ENCODE data around the gene SLC35F4. TPM values are rescaled to one million over a fixed set of nuclear protein-coding genes. Genes with fewer than 3 reads are reported as not detected.

The SLC35F4 gene
- polyA plus RNA-seq, 1 donor = 0.09 TPM

GRCh38 chr14:57848786-57849185 is 17.1 kb downstream of the SLC35F4 start:
- 80% methylated on average over 1 of the region's 3 CpGs for WGBS (ENCODE audit: insufficient coverage, low lambda C conversion rate)
- Histone ChIP-seq H3K27ac (ENCODE audit: low read length) (no peak overlapping the region), H3K4me3 (ENCODE audit: low read length) (no peak overlapping the region), H3K9me3 (ENCODE audit: control insufficient read depth, low read depth, low read length) (no peaks in the 10 kb centered on the region), H3K36me3 (ENCODE audit: control insufficient read depth, insufficient read depth, low read length) (no peaks in the 10 kb centered on the region), H3K4me1 (ENCODE audit: control insufficient read depth, insufficient read depth, low read length) (no peaks in the 10 kb centered on the region), H3K27me3 (ENCODE audit: control insufficient read depth, insufficient read depth, low read length) (no peaks in the 10 kb centered on the region)
- no peak for DNase-seq

DNA sequence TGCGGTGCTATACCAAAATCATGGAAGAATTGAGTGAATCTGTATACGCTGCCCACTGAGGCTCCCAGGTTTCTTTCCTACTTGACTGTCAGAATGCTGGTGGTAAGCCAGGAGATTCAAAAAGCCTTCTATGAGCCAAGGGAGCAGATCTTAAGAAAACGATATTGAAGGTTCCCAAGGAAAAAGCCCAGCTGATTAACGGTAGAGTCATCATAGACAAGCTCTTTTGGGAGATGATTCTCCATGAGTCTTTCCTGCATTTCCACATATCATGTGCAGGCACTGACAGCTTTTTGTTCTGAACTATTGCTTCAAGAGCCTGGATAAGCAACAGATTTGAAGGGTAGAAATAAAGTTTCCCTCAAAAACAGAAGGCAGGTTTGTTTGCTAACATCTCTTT is 17.5 kb downstream of the SLC35F4 start:
- peaks cover under 1% of the 10 kb centered on the region for H3K27me3 ChIP-seq (ENCODE audit: control insufficient read depth, insufficient read depth, low read length)
- no peak overlapping the region for H3K4me3 ChIP-seq (ENCODE audit: low read length)
- DNase-seq = no peak
- H3K36me3 ChIP-seq (ENCODE audit: control insufficient read depth, insufficient read depth, low read length) = no peaks in the 10 kb centered on the region
- H3K27ac ChIP-seq (ENCODE audit: low read length) = no peak overlapping the region
- no peaks in the 10 kb centered on the region for H3K9me3 ChIP-seq (ENCODE audit: control insufficient read depth, low read depth, low read length)
- 57% methylated on average over 1 of the region's 4 CpGs for WGBS (ENCODE audit: insufficient coverage, low lambda C conversion rate)
- H3K4me1 ChIP-seq (ENCODE audit: control insufficient read depth, insufficient read depth, low read length) = no peaks in the 10 kb centered on the region

GRCh38 chr14:57847706-57848105 is 18.2 kb downstream of the SLC35F4 start:
- H3K27ac ChIP-seq (ENCODE audit: low read length) = no peak overlapping the region
- H3K36me3 ChIP-seq (ENCODE audit: control insufficient read depth, insufficient read depth, low read length) = no peaks in the 10 kb centered on the region
- peaks cover 3% of the 10 kb centered on the region for H3K27me3 ChIP-seq (ENCODE audit: control insufficient read depth, insufficient read depth, low read length)
- no peaks in the 10 kb centered on the region for H3K9me3 ChIP-seq (ENCODE audit: control insufficient read depth, low read depth, low read length)
- no peak for DNase-seq
- H3K4me3 ChIP-seq (ENCODE audit: low read length) = no peak overlapping the region
- 100% methylated on average over 1 of the region's 2 CpGs for whole genome bisulfite sequencing (ENCODE audit: insufficient coverage, low lambda C conversion rate)
- H3K4me1 ChIP-seq (ENCODE audit: control insufficient read depth, insufficient read depth, low read length) = no peaks in the 10 kb centered on the region

DNA sequence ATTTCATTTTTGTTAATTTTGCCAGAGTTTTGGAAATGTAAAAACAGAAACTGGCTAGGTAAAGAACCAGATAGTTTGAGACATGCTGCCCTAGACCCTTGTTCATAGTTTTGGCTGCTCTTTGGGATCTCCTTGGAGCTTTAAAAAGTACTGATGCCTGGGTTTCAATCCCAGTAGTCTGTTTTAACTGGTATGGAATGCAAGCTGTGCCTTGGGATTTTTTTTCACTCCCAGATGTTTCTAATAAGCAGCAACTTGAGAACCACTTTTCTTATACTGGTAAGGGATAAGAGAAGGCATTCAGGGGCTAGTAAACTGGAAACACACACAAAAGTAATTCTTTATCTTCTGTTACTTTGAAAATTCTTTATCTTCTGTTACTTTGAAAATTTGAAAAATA is 18.8 kb downstream of the SLC35F4 start:
- Histone ChIP-seq H3K4me3 (ENCODE audit: low read length) (no peak overlapping the region), H3K4me1 (ENCODE audit: control insufficient read depth, insufficient read depth, low read length) (no peaks in the 10 kb centered on the region), H3K36me3 (ENCODE audit: control insufficient read depth, insufficient read depth, low read length) (no peaks in the 10 kb centered on the region), H3K27ac (ENCODE audit: low read length) (no peak overlapping the region), H3K27me3 (ENCODE audit: control insufficient read depth, insufficient read depth, low read length) (peaks cover 3% of the 10 kb centered on the region), H3K9me3 (ENCODE audit: control insufficient read depth, low read depth, low read length) (no peaks in the 10 kb centered on the region)
- DNase-seq = no peak

- H3K27ac ChIP-seq (ENCODE audit: low read length) = no peak overlapping the region
Measured at GRCh38 chr14:57846596-57846995, 19.3 kb downstream of the SLC35F4 start.

GRCh38 chr14:57845802-57846531 is 19.9 kb downstream of the SLC35F4 start:
- H3K4me3 ChIP-seq (ENCODE audit: low read length) = no peak overlapping the region
- H3K9me3 ChIP-seq (ENCODE audit: control insufficient read depth, low read depth, low read length) = no peaks in the 10 kb centered on the region
- H3K27me3 ChIP-seq (ENCODE audit: control insufficient read depth, insufficient read depth, low read length) = peaks cover 3% of the 10 kb centered on the region
- no peaks in the 10 kb centered on the region for H3K4me1 ChIP-seq (ENCODE audit: control insufficient read depth, insufficient read depth, low read length)
- no peaks in the 10 kb centered on the region for H3K36me3 ChIP-seq (ENCODE audit: control insufficient read depth, insufficient read depth, low read length)
- H3K27ac ChIP-seq (ENCODE audit: low read length) = no peak overlapping the region
- WGBS (ENCODE audit: insufficient coverage, low lambda C conversion rate) = no CpG with 5 or more reads among the region's 3 CpGs
- no peak for DNase-seq

More at GRCh38 chr14:57846596-57846995, 19.3 kb downstream of the SLC35F4 start:
- no peaks in the 10 kb centered on the region for H3K9me3 ChIP-seq (ENCODE audit: control insufficient read depth, low read depth, low read length)
- no peaks in the 10 kb centered on the region for H3K36me3 ChIP-seq (ENCODE audit: control insufficient read depth, insufficient read depth, low read length)
- H3K27me3 ChIP-seq (ENCODE audit: control insufficient read depth, insufficient read depth, low read length) = peaks cover 3% of the 10 kb centered on the region
- no peak for DNase-seq
- WGBS (ENCODE audit: insufficient coverage, low lambda C conversion rate) = no CpG with 5 or more reads among the region's 2 CpGs
- no peaks in the 10 kb centered on the region for H3K4me1 ChIP-seq (ENCODE audit: control insufficient read depth, insufficient read depth, low read length)
- no peak overlapping the region for H3K4me3 ChIP-seq (ENCODE audit: low read length)

DNA sequence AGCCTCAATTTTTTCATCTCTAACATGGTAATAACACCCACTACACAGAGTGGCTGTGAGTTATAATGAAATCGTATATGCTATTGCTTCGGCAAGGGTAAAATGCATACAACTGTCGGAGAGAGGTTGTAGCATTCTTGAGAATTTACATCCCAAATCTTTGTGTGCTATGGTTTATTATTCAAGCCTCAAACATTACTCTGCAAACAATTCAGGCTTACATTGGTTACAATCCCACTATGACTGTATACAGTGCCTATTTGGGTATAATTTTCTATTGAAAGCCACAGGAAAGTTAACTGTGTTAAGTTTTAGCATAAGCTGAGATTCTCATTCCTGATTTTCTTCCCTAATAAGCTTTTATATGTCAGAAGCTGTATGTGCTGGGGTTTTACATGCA is 20.6 kb downstream of the SLC35F4 start:
- H3K27me3 ChIP-seq (ENCODE audit: control insufficient read depth, insufficient read depth, low read length) = peaks cover 3% of the 10 kb centered on the region
- H3K9me3 ChIP-seq (ENCODE audit: control insufficient read depth, low read depth, low read length) = no peaks in the 10 kb centered on the region
- WGBS (ENCODE audit: insufficient coverage, low lambda C conversion rate) = no CpG with 5 or more reads among the region's 3 CpGs
- H3K27ac ChIP-seq (ENCODE audit: low read length) = no peak overlapping the region
- no peak for DNase-seq
- no peak overlapping the region for H3K4me3 ChIP-seq (ENCODE audit: low read length)
- no peaks in the 10 kb centered on the region for H3K36me3 ChIP-seq (ENCODE audit: control insufficient read depth, insufficient read depth, low read length)
- no peaks in the 10 kb centered on the region for H3K4me1 ChIP-seq (ENCODE audit: control insufficient read depth, insufficient read depth, low read length)

GRCh38 chr14:57837267-57837666 is 28.6 kb downstream of the SLC35F4 start:
- DNase-seq = no peak
- Histone ChIP-seq H3K36me3 (ENCODE audit: control insufficient read depth, insufficient read depth, low read length) (no peaks in the 10 kb centered on the region), H3K4me1 (ENCODE audit: control insufficient read depth, insufficient read depth, low read length) (no peaks in the 10 kb centered on the region), H3K4me3 (ENCODE audit: low read length) (no peak overlapping the region), H3K27me3 (ENCODE audit: control insufficient read depth, insufficient read depth, low read length) (no peaks in the 10 kb centered on the region), H3K27ac (ENCODE audit: low read length) (no peak overlapping the region), H3K9me3 (ENCODE audit: control insufficient read depth, low read depth, low read length) (no peaks in the 10 kb centered on the region)
- no CpG with 5 or more reads among the region's 8 CpGs for WGBS (ENCODE audit: insufficient coverage, low lambda C conversion rate)

DNA sequence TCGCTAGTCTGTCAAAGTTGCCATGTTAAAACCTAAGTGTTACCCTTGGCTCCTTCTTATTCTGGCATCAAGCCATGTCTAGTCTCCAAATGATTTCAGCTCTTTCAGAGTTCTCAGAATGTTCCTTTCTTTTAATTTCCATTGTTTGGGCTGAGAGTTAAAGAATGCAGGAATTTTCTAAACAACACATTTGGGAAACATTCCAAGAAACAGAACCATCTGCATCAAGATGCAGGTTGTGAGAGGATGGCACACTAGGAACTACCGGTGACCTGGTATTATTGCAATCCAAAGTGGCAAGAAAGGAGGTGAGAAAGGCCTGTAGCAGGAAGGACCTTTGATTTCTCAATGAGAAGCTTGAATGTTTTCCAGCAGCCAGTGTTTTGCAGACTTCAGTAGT is 30.1 kb downstream of the SLC35F4 start:
- no peaks in the 10 kb centered on the region for H3K9me3 ChIP-seq (ENCODE audit: control insufficient read depth, low read depth, low read length)
- no CpG with 5 or more reads among the region's 2 CpGs for WGBS (ENCODE audit: insufficient coverage, low lambda C conversion rate)
- H3K4me1 ChIP-seq (ENCODE audit: control insufficient read depth, insufficient read depth, low read length) = no peaks in the 10 kb centered on the region

GRCh38 chr14:57834961-57835360 is 30.9 kb downstream of the SLC35F4 start:
- Histone ChIP-seq H3K27me3 (ENCODE audit: control insufficient read depth, insufficient read depth, low read length) (no peaks in the 10 kb centered on the region), H3K9me3 (ENCODE audit: control insufficient read depth, low read depth, low read length) (no peaks in the 10 kb centered on the region), H3K4me1 (ENCODE audit: control insufficient read depth, insufficient read depth, low read length) (no peaks in the 10 kb centered on the region), H3K36me3 (ENCODE audit: control insufficient read depth, insufficient read depth, low read length) (no peaks in the 10 kb centered on the region), H3K27ac (ENCODE audit: low read length) (no peak overlapping the region), H3K4me3 (ENCODE audit: low read length) (no peak overlapping the region)
- no peak for DNase-seq
- WGBS (ENCODE audit: insufficient coverage, low lambda C conversion rate) = no CpG with 5 or more reads among the region's 3 CpGs

More for the DNA sequence above, 30.1 kb downstream of the SLC35F4 start:
- no peaks in the 10 kb centered on the region for H3K27me3 ChIP-seq (ENCODE audit: control insufficient read depth, insufficient read depth, low read length)
- no peak overlapping the region for H3K4me3 ChIP-seq (ENCODE audit: low read length)
- DNase-seq = no peak
- no peaks in the 10 kb centered on the region for H3K36me3 ChIP-seq (ENCODE audit: control insufficient read depth, insufficient read depth, low read length)
- no peak overlapping the region for H3K27ac ChIP-seq (ENCODE audit: low read length)

GRCh38 chr14:57834001-57834598 is 31.8 kb downstream of the SLC35F4 start:
- no peaks in the 10 kb centered on the region for H3K27me3 ChIP-seq (ENCODE audit: control insufficient read depth, insufficient read depth, low read length)
- H3K9me3 ChIP-seq (ENCODE audit: control insufficient read depth, low read depth, low read length) = no peaks in the 10 kb centered on the region
- no peak overlapping the region for H3K27ac ChIP-seq (ENCODE audit: low read length)
- H3K4me3 ChIP-seq (ENCODE audit: low read length) = no peak overlapping the region
- no peak for DNase-seq
- no peaks in the 10 kb centered on the region for H3K4me1 ChIP-seq (ENCODE audit: control insufficient read depth, insufficient read depth, low read length)
- WGBS (ENCODE audit: insufficient coverage, low lambda C conversion rate) = no CpG with 5 or more reads among the region's 1 CpG
- H3K36me3 ChIP-seq (ENCODE audit: control insufficient read depth, insufficient read depth, low read length) = no peaks in the 10 kb centered on the region
